Measurements from ENCODE around the gene ACTL6B. TPM values are rescaled to one million over a fixed set of nuclear protein-coding genes. Genes with fewer than 3 reads are reported as not detected.

ACTL6B gene
- polyA plus RNA-seq, 1 donor from 2014 or later, result 339 TPM

DNA sequence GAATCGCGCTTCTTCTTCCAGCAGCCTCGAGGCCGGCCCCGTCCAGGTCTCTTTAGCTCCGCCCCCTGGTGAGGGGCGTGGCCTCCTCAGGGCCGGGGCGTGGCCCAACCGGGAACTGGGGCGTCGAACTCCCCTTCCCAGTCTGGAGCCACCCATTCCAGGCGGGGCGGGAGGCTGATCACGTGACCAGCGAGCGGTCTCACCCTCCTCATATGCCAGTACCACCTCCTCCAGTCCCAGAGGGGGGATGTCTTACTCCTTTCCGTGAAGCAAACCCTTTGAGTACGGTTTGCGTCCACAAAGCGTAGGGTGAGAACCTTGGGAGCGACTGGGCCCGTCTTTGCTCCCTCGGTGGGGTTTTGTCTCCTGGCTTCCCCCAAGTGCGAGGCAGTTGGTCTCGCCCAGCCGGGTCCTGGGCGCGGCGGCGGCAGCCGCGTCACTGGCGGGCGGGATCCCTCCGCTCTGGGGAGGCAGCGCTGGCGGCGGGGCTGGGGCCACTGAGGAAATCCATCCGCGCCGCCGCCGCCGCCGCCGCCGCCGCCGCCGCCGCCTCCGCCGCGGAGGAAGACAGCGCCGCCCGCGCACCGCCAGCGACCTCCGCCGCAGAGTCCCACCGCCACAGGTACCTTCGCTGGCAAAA, 17.2 kb upstream of the ACTL6B start, which contains the start of gene GNB2:
TSS of gene GNB2 (plus strand) at position 439 of the 640 bp plus-strand sequence. CDS start 2,526 bp downstream, outside the sequence.
- H3K27ac ChIP-seq (ENCODE audit: low read length), result peak within 1 kb of the TSS; percentile 88
- H3K4me2 ChIP-seq (ENCODE audit: low read length), result peak within 1 kb of the TSS; percentile 78
- H4K20me1 ChIP-seq (ENCODE audit: insufficient read depth), result no peaks in the 10 kb centered on the region
- H3K79me2 ChIP-seq (replicated peaks; ENCODE audit: insufficient read depth, low read length), result peaks cover 28% of the 10 kb centered on the region
- no peaks in the 10 kb centered on the region for H3K9me3 ChIP-seq (ENCODE audit: low read length)
- H3F3A ChIP-seq (ENCODE audit: insufficient read depth, low read length, poor library complexity, severe bottlenecking), result no peaks in the 10 kb centered on the region
- TF ChIP-seq MXI1 (conservative IDR thresholded peaks at IDR 0.05; ENCODE audit: poor library complexity, severe bottlenecking), result peak; percentile 71
- peak; percentile 34 for TF ChIP-seq CTCF (IDR thresholded peaks at IDR 0.05; ENCODE audit: poor library complexity, severe bottlenecking)
- peak; percentile 87 for TF ChIP-seq EP300 (conservative IDR thresholded peaks at IDR 0.05; ENCODE audit: poor library complexity, severe bottlenecking)
- TF ChIP-seq EZH2 (IDR thresholded peaks at IDR 0.05; ENCODE audit: borderline replicate concordance, insufficient read depth, low read length, poor library complexity, severe bottlenecking), result no peak
- no peak for TF ChIP-seq TAF1 (IDR thresholded peaks at IDR 0.05; ENCODE audit: low read depth)
- no peak for TF ChIP-seq REST (IDR thresholded peaks at IDR 0.05; ENCODE audit: borderline replicate concordance)
- TF ChIP-seq POLR2AphosphoS5 (IDR thresholded peaks at IDR 0.05), result peak; percentile 70
- TF ChIP-seq SMC3 (conservative IDR thresholded peaks at IDR 0.05; ENCODE audit: poor library complexity), result peak; percentile 55
- peak; percentile 48 for TF ChIP-seq RAD21 (conservative IDR thresholded peaks at IDR 0.05)
- H3K9me2 ChIP-seq (ENCODE audit: insufficient read depth, low read length), result no peaks in the 10 kb centered on the region
- peak within 1 kb of the TSS; percentile 87 for H3K4me3 ChIP-seq (ENCODE audit: low read length)
- H3K36me3 ChIP-seq (ENCODE audit: insufficient read depth, low read length), result peaks cover 3% of the 10 kb centered on the region
- H3K27me3 ChIP-seq (ENCODE audit: insufficient read depth, low read depth, low read length), result no peaks in the 10 kb centered on the region
- H3K9ac ChIP-seq (ENCODE audit: low read length), result peak within 1 kb of the TSS; percentile 97
- H2AFZ ChIP-seq (ENCODE audit: low read depth, low read length), result peak within 1 kb of the TSS; percentile 45

- H3K4me3 ChIP-seq (ENCODE audit: low read length), result no peak overlapping the region
- H3K9ac ChIP-seq (ENCODE audit: low read length), result no peak overlapping the region
- TF ChIP-seq MXI1 (conservative IDR thresholded peaks at IDR 0.05; ENCODE audit: poor library complexity, severe bottlenecking) (no peak), SMC3 (conservative IDR thresholded peaks at IDR 0.05; ENCODE audit: poor library complexity) (no peak), EP300 (conservative IDR thresholded peaks at IDR 0.05; ENCODE audit: poor library complexity, severe bottlenecking) (no peak), REST (IDR thresholded peaks at IDR 0.05; ENCODE audit: borderline replicate concordance) (no peak), EZH2 (IDR thresholded peaks at IDR 0.05; ENCODE audit: borderline replicate concordance, insufficient read depth, low read length, poor library complexity, severe bottlenecking) (no peak), TAF1 (IDR thresholded peaks at IDR 0.05; ENCODE audit: low read depth) (no peak), CTCF (IDR thresholded peaks at IDR 0.05; ENCODE audit: poor library complexity, severe bottlenecking) (no peak)
- no peak overlapping the region for H2AFZ ChIP-seq (ENCODE audit: low read depth, low read length)
- no peaks in the 10 kb centered on the region for H3F3A ChIP-seq (ENCODE audit: insufficient read depth, low read length, poor library complexity, severe bottlenecking)
- H3K79me2 ChIP-seq (replicated peaks; ENCODE audit: insufficient read depth, low read length), result peaks cover 27% of the 10 kb centered on the region
- no peaks in the 10 kb centered on the region for H3K9me3 ChIP-seq (ENCODE audit: low read length)
- H3K27ac ChIP-seq (ENCODE audit: low read length), result no peak overlapping the region
- H3K27me3 ChIP-seq (ENCODE audit: insufficient read depth, low read depth, low read length), result no peaks in the 10 kb centered on the region
- H3K36me3 ChIP-seq (ENCODE audit: insufficient read depth, low read length), result no peaks in the 10 kb centered on the region
- no peaks in the 10 kb centered on the region for H4K20me1 ChIP-seq (ENCODE audit: insufficient read depth)
- no peaks in the 10 kb centered on the region for H3K9me2 ChIP-seq (ENCODE audit: insufficient read depth, low read length)
- no peak overlapping the region for H3K4me2 ChIP-seq (ENCODE audit: low read length)
Observed at GRCh38 chr7:100671353-100672327, 15.4 kb upstream of the ACTL6B start.

Measured in neural cell (in vitro differentiated cells).